KOPT-K1 (cell line): ENCODE results near the gene TEX13C.

Experiments
- H3K27ac ChIP-seq: fragments of 200-600 bp; sonication (generic); 2 replicates; pipeline ENCODE4 v1.5.1; 2016; ENCODE audit warnings: antibody characterized with exemption, mild to moderate bottlenecking, low read depth, low read length; ENCODE audit not compliant: poor library complexity, severe bottlenecking
- H3K36me3 ChIP-seq: fragments of 200-600 bp; sonication (generic); 2 replicates; pipeline ENCODE4 v1.5.1; 2017; ENCODE audit warnings: antibody characterized with exemption, mild to moderate bottlenecking, low read length, moderate library complexity; ENCODE audit not compliant: insufficient read depth
- H3K9me3 ChIP-seq: fragments of 200-600 bp; sonication (generic); 2 replicates; pipeline ENCODE4 v1.5.1; 2017; ENCODE audit warnings: antibody characterized with exemption, low read length, mild to moderate bottlenecking; ENCODE audit not compliant: insufficient read depth, poor library complexity, severe bottlenecking

TEX13C gene

GRCh38 chrX:125333583-125333982, 13.9 kb downstream of the TEX13C start:
- Histone ChIP-seq H3K27ac (no peak overlapping the region), H3K9me3 (no peaks in the 10 kb centered on the region), H3K36me3 (no peaks in the 10 kb centered on the region)

- Histone ChIP-seq H3K36me3 (no peaks in the 10 kb centered on the region), H3K27ac (no peak overlapping the region), H3K9me3 (no peaks in the 10 kb centered on the region)
Observed at GRCh38 chrX:125340490-125340889, 20.8 kb downstream of the TEX13C start.

GRCh38 chrX:125374169-125374568, 54.5 kb downstream of the TEX13C start:
- Histone ChIP-seq H3K36me3 (no peaks in the 10 kb centered on the region), H3K27ac (no peak overlapping the region), H3K9me3 (no peaks in the 10 kb centered on the region)
